Breast epithelium (tissue), 4 donors: Measurements from ENCODE around the gene GPC5. TPM values are rescaled to one million over a fixed set of nuclear protein-coding genes. Genes with fewer than 3 reads are reported as not detected.
"Not testable (repeated sequence)": the region's sequence is repeated elsewhere in the genome, so short reads cannot be mapped to it uniquely, and the experiment has no call there.

ENCODE experiments used
- DNase-seq, 2 donors: peaks; one replicate each; pipeline ENCODE4 v3.0.0-alpha.2; 2019; ENCODE audit warnings: low spot score in 2 of 2
- H3K27ac ChIP-seq, 2 donors: fragments of 200-600 bp; sonication (generic) in 1 of 2; one replicate each; pipeline ENCODE4 v1.5.1; 2016 to 2019; ENCODE audit warnings: mild to moderate bottlenecking in 1 of 2
- H3K27me3 ChIP-seq, 2 donors: fragments of 200-600 bp; sonication (generic) in 1 of 2; one replicate each; pipeline versions ENCODE4 v1.5.1 to v1.6.0; 2017 to 2019; ENCODE audit warnings: control low read depth in 1 of 2, mild to moderate bottlenecking in 1 of 2
- H3K36me3 ChIP-seq: fragments of 200-600 bp; one replicate; pipeline ENCODE4 v1.5.1; 2019
- H3K4me1 ChIP-seq, 2 donors: fragments of 200-600 bp; sonication (generic); one replicate each; pipeline ENCODE4 v1.5.1; 2016 to 2019; ENCODE audit warnings: control low read depth in 1 of 2
- H3K4me3 ChIP-seq, 3 donors: fragments of 200-600 bp; sonication (generic); 1 replicate in 2 of 3; 2 replicates in 1 of 3; pipeline ENCODE4 v1.5.1; 2016 to 2019; ENCODE audit warnings: mild to moderate bottlenecking in 3 of 3, moderate library complexity in 2 of 3
- H3K9me3 ChIP-seq, 2 donors: fragments of 200-600 bp; sonication (generic) in 1 of 2; one replicate each; pipeline ENCODE4 v1.5.1; 2016 to 2019; ENCODE audit warnings: control low read depth in 1 of 2
- POLR2A ChIP-seq: fragments of 450-650 bp; IDR thresholded peaks from one replicate; pipeline ENCODE4 v1.6.1; 2016; ENCODE audit warnings: antibody characterized with exemption, mild to moderate bottlenecking, moderate library complexity
- POLR2AphosphoS5 ChIP-seq, 3 donors: sonication (generic); formaldehyde crosslinking; IDR thresholded peaks; one replicate each; pipeline ENCODE4 v1.6.1; 2017; ENCODE audit warnings: antibody characterized with exemption in 3 of 3
- intact Hi-C: fragments of 100-400 bp; cut with DNase I; formaldehyde crosslinking; loops from one replicate; pipeline ENCODE4 v1.15.1; 2023; ENCODE audit warnings: low total_unique reads
- total RNA-seq, 3 donors: library from RNA; depleted of rRNA; stranded (reverse); fragments of >200 nt; gene quantifications; one replicate each; pipeline ENCODE4 v1.1.0, GENCODE V29; 2016
- TF ChIP-seq, protein P1 (sequence below), 3 donors: fragments of 450-650 bp; IDR thresholded peaks; one replicate each; pipeline ENCODE4 v1.5.1; 2016 to 2017; ENCODE audit warnings: antibody characterized with exemption in 3 of 3, mild to moderate bottlenecking in 3 of 3, moderate library complexity in 3 of 3

The GPC5 gene
- total RNA-seq, 3 donors from 2014 or later, result 0.88 to 0.98 TPM; not detected in 1

- no peaks in the 10 kb centered on the region for H3K36me3 ChIP-seq
- TF ChIP-seq POLR2AphosphoS5 (IDR thresholded peaks at IDR 0.05), result no peak
- TF ChIP-seq POLR2A, result no peak
- intact Hi-C loops, result loop anchor here (5.0 kb wide), 1 partner anchor 193 kb away; no protein-coding TSS in a partner anchor
Measured at GRCh38 chr13:91785431-91786119, 387.2 kb downstream of the GPC5 start.

DNA sequence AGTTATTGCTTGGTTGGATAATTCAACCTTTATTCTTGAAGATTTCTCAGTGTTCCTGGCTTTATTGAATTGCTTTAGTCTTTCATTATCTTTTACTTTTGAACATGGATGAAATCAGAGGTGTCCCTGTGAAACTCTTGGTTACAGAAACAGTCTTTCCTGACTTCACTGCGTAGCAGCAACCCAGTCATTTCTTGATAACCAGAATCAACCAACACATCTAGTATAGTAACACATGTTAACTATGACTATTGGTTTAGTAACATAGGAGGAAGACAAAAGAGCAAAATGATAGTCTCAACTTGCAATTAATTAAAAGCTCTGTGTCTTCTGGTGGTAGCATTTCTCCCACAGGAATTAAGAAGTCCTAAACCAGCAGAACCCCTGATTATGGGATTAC lies 393.6 kb downstream of the GPC5 start:
- H3K27ac ChIP-seq, result no peak overlapping the region
- no peaks in the 10 kb centered on the region for H3K4me1 ChIP-seq
- no peaks in the 10 kb centered on the region for H3K9me3 ChIP-seq
- no peak for TF ChIP-seq POLR2AphosphoS5 (IDR thresholded peaks at IDR 0.05)
- no peak for TF ChIP-seq POLR2A
- TF ChIP-seq, protein P1, sequence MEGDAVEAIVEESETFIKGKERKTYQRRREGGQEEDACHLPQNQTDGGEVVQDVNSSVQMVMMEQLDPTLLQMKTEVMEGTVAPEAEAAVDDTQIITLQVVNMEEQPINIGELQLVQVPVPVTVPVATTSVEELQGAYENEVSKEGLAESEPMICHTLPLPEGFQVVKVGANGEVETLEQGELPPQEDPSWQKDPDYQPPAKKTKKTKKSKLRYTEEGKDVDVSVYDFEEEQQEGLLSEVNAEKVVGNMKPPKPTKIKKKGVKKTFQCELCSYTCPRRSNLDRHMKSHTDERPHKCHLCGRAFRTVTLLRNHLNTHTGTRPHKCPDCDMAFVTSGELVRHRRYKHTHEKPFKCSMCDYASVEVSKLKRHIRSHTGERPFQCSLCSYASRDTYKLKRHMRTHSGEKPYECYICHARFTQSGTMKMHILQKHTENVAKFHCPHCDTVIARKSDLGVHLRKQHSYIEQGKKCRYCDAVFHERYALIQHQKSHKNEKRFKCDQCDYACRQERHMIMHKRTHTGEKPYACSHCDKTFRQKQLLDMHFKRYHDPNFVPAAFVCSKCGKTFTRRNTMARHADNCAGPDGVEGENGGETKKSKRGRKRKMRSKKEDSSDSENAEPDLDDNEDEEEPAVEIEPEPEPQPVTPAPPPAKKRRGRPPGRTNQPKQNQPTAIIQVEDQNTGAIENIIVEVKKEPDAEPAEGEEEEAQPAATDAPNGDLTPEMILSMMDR (IDR thresholded peaks at IDR 0.05), result no peak
- DNase-seq, result no peak
- H3K36me3 ChIP-seq, result no peaks in the 10 kb centered on the region
- H3K4me3 ChIP-seq, result no peak overlapping the region
- intact Hi-C loops, result no loop called here
- no peaks in the 10 kb centered on the region for H3K27me3 ChIP-seq

More at GRCh38 chr13:91785431-91786119, 387.2 kb downstream of the GPC5 start:
- no peak for DNase-seq
- no peak overlapping the region for H3K27ac ChIP-seq
- H3K27me3 ChIP-seq, result no peaks in the 10 kb centered on the region
- no peaks in the 10 kb centered on the region for H3K4me1 ChIP-seq
- H3K9me3 ChIP-seq, result no peaks in the 10 kb centered on the region
- no peak overlapping the region for H3K4me3 ChIP-seq

- intact Hi-C loops, result no loop called here
- DNase-seq, result no peak
- Histone ChIP-seq H3K36me3 (no peaks in the 10 kb centered on the region), H3K9me3 (no peaks in the 10 kb centered on the region), H3K27ac (no peak overlapping the region), H3K4me3 (no peak overlapping the region), H3K4me1 (no peaks in the 10 kb centered on the region), H3K27me3 (no peaks in the 10 kb centered on the region)
- TF ChIP-seq POLR2AphosphoS5 (IDR thresholded peaks at IDR 0.05) (no peak), POLR2A (no peak)
- TF ChIP-seq, protein P1 (IDR thresholded peaks at IDR 0.05), result no peak
Measured at GRCh38 chr13:91797567-91797966, 399.1 kb downstream of the GPC5 start.

DNA sequence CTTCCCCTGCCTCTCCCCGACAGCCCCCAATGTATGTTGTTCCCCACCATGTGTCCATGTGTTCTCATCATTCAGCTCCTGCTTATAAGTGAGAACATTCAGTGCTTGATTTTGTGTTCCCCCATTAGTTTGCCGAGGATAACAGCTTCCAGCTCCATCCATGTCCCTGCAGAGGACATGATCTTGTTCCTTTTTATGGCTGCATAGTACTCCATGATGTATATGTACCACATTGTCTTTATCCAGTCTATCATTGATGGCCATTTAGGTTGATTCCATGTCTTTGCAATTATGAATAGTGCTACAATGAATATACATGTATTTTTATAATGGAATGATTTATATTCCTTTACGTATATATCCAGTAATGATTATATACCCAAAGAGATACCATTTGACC lies 399.9 kb downstream of the GPC5 start:
- H3K27ac ChIP-seq, intact Hi-C loops, DNase-seq: not testable (repeated sequence)

DNA sequence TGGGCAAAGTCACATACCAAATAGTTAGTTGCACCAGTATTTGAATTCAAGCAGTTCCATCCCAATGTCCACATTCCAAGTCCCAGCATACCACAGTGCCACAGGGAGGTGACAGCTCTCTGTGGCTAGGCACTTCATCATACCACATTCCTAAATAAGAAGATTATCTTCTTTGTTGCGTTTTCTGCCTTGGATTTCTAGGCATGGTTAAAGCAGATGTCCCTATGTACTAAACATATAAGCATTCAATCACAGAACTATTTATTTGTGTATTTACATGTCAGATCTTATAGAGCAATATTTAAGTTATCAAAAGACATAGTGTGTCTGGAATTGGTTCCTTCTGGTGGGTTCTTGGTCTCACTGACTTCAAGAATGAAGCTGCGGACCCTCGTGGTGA lies 403.4 kb downstream of the GPC5 start:
- H3K9me3 ChIP-seq, H3K4me1 ChIP-seq, DNase-seq, intact Hi-C loops, H3K36me3 ChIP-seq, H3K4me3 ChIP-seq, H3K27ac ChIP-seq, H3K27me3 ChIP-seq: not testable (repeated sequence)

More for the DNA sequence above, 399.9 kb downstream of the GPC5 start:
- H3K9me3 ChIP-seq, H3K4me1 ChIP-seq, H3K27me3 ChIP-seq, H3K4me3 ChIP-seq, H3K36me3 ChIP-seq: not testable (repeated sequence)

GRCh38 chr13:91802957-91803356 lies 404.5 kb downstream of the GPC5 start:
- DNase-seq, result no peak
- Histone ChIP-seq H3K27ac (no peak overlapping the region), H3K9me3 (no peaks in the 10 kb centered on the region), H3K27me3 (no peaks in the 10 kb centered on the region), H3K4me3 (no peak overlapping the region), H3K4me1 (no peaks in the 10 kb centered on the region), H3K36me3 (no peaks in the 10 kb centered on the region)
- no peak for TF ChIP-seq POLR2A
- no peak for TF ChIP-seq POLR2AphosphoS5 (IDR thresholded peaks at IDR 0.05)
- TF ChIP-seq, protein P1 (IDR thresholded peaks at IDR 0.05), result no peak
- intact Hi-C loops, result no loop called here
